Hepatocyte (in vitro differentiated cells): ENCODE data around the gene TEX26. TPM values are rescaled to one million over a fixed set of nuclear protein-coding genes. Genes with fewer than 3 reads are reported as not detected.

Experiments
- DNase-seq: peaks from one replicate; pipeline ENCODE4 v3.0.0-alpha.2; 2016; ENCODE audit warnings: low spot score
- H2AFZ ChIP-seq: fragments of 200-600 bp; sonication (generic); 2 replicates; pipeline ENCODE4 v1.6.0; 2016; ENCODE audit warnings: antibody characterized with exemption, mild to moderate bottlenecking
- H3K27ac ChIP-seq: fragments of 200-600 bp; sonication (generic); 2 replicates; pipeline ENCODE4 v1.5.1; 2016; ENCODE audit warnings: mild to moderate bottlenecking
- H3K27me3 ChIP-seq: fragments of 200-600 bp; sonication (generic); 2 replicates; pipeline ENCODE4 v1.6.1; 2016
- H3K36me3 ChIP-seq: fragments of 200-600 bp; sonication (generic); replicated peaks from 2 replicates; pipeline ENCODE4 v1.5.1; 2016; ENCODE audit warnings: low read depth; ENCODE audit not compliant: insufficient read depth
- H3K4me1 ChIP-seq: fragments of 200-600 bp; sonication (generic); 2 replicates; pipeline ENCODE4 v1.5.1; 2016; ENCODE audit warnings: mild to moderate bottlenecking, moderate library complexity; ENCODE audit not compliant: insufficient read depth
- H3K4me2 ChIP-seq: fragments of 200-600 bp; sonication (generic); 2 replicates; pipeline ENCODE4 v1.6.0; 2016
- H3K4me3 ChIP-seq: fragments of 200-600 bp; sonication (generic); 2 replicates; pipeline ENCODE4 v1.5.1; 2016; ENCODE audit warnings: mild to moderate bottlenecking
- H3K79me2 ChIP-seq: fragments of 200-600 bp; sonication (generic); 2 replicates; pipeline ENCODE4 v1.6.0; 2017; ENCODE audit warnings: mild to moderate bottlenecking
- H3K9me2 ChIP-seq: fragments of 200-600 bp; sonication (generic); replicated peaks from 2 replicates; pipeline ENCODE4 v1.6.0; 2017; ENCODE audit warnings: mild to moderate bottlenecking; ENCODE audit not compliant: insufficient read depth
- H3K9me3 ChIP-seq: fragments of 200-600 bp; sonication (generic); 2 replicates; pipeline ENCODE4 v1.5.1; 2016; ENCODE audit warnings: low read depth, mild to moderate bottlenecking
- H4K20me1 ChIP-seq: fragments of 200-600 bp; sonication (generic); 2 replicates; pipeline ENCODE4 v1.6.0; 2016; ENCODE audit warnings: mild to moderate bottlenecking; ENCODE audit not compliant: insufficient read depth, poor library complexity, severe bottlenecking
- EZH2 ChIP-seq: fragments of 200-600 bp; sonication (generic); IDR thresholded peaks from 2 replicates; pipeline ENCODE4 v1.6.1; 2016; ENCODE audit warnings: antibody characterized with exemption, mild to moderate bottlenecking, borderline replicate concordance
- EZH2phosphoT487 ChIP-seq: fragments of 200-600 bp; sonication (generic); IDR thresholded peaks from one replicate; pipeline ENCODE4 v1.6.1; 2018; ENCODE audit warnings: antibody characterized with exemption, mild to moderate bottlenecking, low read depth, moderate library complexity; ENCODE audit not compliant: unreplicated experiment, severe bottlenecking
- WGBS: methylation state at CpG from one replicate; pipeline ENCODE4 v1.1.6; 2016; ENCODE audit warnings: low lambda C conversion rate; ENCODE audit errors: missing lambda C conversion rate; 5-methylcytosine and 5-hydroxymethylcytosine counted together
- polyA plus RNA-seq: library from polyadenylated mRNA; unstranded; fragments of >200 nt; fragmentation: Nextera tagmentation; extraction: Ambion mirVana; gene quantifications from 2 replicates; pipeline ENCODE4 v1.2.1, GENCODE V29; 2016
- total RNA-seq: library from RNA; depleted of rRNA; stranded (reverse); fragments of >200 nt; gene quantifications from 2 replicates; pipeline ENCODE4 v1.2.3, GENCODE V29; 2014
- TF ChIP-seq, protein P1 (sequence below): fragments of 200-600 bp; sonication (generic); IDR thresholded peaks from 2 replicates; pipeline ENCODE4 v1.5.1; 2016; ENCODE audit warnings: antibody characterized with exemption, mild to moderate bottlenecking; ENCODE audit not compliant: poor library complexity

Gene TEX26
- total and polyA plus RNA-seq, 2 experiments from 2014 or later = 0.57 to 1.1 TPM

GRCh38 chr13:30904043-30904442, 28.4 kb upstream of the TEX26 start:
- no peak for DNase-seq
- Histone ChIP-seq H3K79me2 (no peaks in the 10 kb centered on the region), H3K9me2 (no peaks in the 10 kb centered on the region), H3K9me3 (no peaks in the 10 kb centered on the region), H4K20me1 (no peaks in the 10 kb centered on the region), H3K27ac (no peak overlapping the region), H2AFZ (no peak overlapping the region), H3K4me1 (peaks cover 28% of the 10 kb centered on the region), H3K36me3 (no peaks in the 10 kb centered on the region), H3K4me3 (no peak overlapping the region), H3K27me3 (no peaks in the 10 kb centered on the region), H3K4me2 (no peak overlapping the region)
- TF ChIP-seq EZH2 (no peak), EZH2phosphoT487 (no peak)
- TF ChIP-seq, protein P1, sequence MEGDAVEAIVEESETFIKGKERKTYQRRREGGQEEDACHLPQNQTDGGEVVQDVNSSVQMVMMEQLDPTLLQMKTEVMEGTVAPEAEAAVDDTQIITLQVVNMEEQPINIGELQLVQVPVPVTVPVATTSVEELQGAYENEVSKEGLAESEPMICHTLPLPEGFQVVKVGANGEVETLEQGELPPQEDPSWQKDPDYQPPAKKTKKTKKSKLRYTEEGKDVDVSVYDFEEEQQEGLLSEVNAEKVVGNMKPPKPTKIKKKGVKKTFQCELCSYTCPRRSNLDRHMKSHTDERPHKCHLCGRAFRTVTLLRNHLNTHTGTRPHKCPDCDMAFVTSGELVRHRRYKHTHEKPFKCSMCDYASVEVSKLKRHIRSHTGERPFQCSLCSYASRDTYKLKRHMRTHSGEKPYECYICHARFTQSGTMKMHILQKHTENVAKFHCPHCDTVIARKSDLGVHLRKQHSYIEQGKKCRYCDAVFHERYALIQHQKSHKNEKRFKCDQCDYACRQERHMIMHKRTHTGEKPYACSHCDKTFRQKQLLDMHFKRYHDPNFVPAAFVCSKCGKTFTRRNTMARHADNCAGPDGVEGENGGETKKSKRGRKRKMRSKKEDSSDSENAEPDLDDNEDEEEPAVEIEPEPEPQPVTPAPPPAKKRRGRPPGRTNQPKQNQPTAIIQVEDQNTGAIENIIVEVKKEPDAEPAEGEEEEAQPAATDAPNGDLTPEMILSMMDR = no peak
- WGBS = 91% methylated on average over 1 of the region's 1 CpG

DNA sequence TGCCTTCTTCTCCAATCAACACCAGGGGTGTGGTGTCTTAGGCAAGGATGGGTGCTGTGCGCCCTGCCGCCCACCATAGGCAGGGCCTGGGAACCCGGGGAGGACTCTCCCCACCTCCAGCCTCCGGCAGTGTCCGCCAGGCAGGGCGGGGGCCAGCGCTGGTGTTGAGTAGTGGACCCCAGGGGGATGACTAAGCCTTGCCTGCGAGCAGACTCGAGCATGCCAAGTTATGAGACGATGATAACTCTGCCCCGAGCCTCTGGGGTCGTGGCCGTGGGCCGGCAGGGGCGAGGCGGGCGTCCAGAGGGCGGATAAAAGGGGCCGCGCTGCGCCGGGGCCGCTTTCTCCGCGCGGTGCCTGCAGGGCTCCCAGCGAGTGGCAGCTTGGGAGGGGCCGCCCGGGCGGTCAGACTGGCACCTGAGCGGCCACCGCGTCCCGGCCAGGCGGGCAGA, 26.5 kb upstream of the TEX26 start, which contains the start of gene MEDAG:
TSS of gene MEDAG (plus strand) at position 340 of the 452 bp plus-strand sequence. CDS start 245 bp downstream, outside the sequence.
- no peaks in the 10 kb centered on the region for H3K9me3 ChIP-seq
- H3K27me3 ChIP-seq = no peaks in the 10 kb centered on the region
- H4K20me1 ChIP-seq = no peaks in the 10 kb centered on the region
- H3K4me3 ChIP-seq = no peak within 1 kb of the TSS
- TF ChIP-seq, protein P1 = no peak
- TF ChIP-seq EZH2 (no peak), EZH2phosphoT487 (no peak)
- no peak within 1 kb of the TSS for H2AFZ ChIP-seq
- DNase-seq = no peak
- WGBS = 98% methylated on average over 27 of the region's 35 CpGs
- H3K27ac ChIP-seq = no peak within 1 kb of the TSS
- peak within 1 kb of the TSS; percentile 25 for H3K4me2 ChIP-seq
- H3K4me1 ChIP-seq = peaks cover 22% of the 10 kb centered on the region
- no peaks in the 10 kb centered on the region for H3K9me2 ChIP-seq
- no peaks in the 10 kb centered on the region for H3K79me2 ChIP-seq
- no peaks in the 10 kb centered on the region for H3K36me3 ChIP-seq

DNA sequence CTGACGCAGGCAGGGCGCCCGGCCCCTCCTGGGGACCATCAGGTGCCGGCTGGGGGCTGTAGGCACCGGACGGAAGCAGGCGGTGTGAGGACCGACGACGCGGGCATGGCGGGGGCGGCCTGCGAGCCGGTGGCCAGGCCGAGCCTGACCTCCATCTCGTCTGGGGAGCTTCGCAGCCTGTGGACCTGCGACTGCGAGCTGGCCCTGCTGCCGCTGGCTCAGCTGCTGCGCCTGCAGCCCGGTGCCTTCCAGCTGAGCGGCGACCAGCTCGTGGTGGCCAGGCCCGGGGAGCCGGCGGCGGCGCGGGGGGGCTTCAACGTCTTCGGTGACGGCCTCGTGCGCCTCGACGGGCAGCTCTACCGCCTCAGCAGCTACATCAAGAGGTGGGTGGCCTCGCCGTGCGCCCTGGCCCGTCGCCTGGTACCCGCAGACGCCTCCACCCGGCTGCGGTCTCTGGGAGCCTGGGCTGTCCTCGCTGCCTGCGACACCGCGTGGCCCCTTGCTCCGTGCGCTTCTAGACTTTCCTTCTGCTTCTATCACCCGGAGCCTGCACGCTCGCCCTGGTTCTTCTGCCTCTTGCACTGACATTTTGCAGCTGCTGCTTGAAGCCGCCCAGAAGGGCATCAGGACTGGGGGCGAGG, 25.9 kb upstream of the TEX26 start:
- WGBS = 91% methylated on average over 42 of the region's 60 CpGs
- Histone ChIP-seq H2AFZ (no peak overlapping the region), H3K9me2 (no peaks in the 10 kb centered on the region), H4K20me1 (no peaks in the 10 kb centered on the region), H3K4me1 (peaks cover 22% of the 10 kb centered on the region), H3K36me3 (no peaks in the 10 kb centered on the region), H3K27ac (no peak overlapping the region), H3K27me3 (no peaks in the 10 kb centered on the region), H3K4me3 (no peak overlapping the region), H3K4me2 (peak overlapping the region; percentile 25), H3K9me3 (no peaks in the 10 kb centered on the region), H3K79me2 (no peaks in the 10 kb centered on the region)
- DNase-seq = no peak
- TF ChIP-seq EZH2 (no peak), EZH2phosphoT487 (no peak)
- TF ChIP-seq, protein P1 = no peak
